Adrenal gland (tissue), 5 donors: Measurements from ENCODE around the gene CTDSPL.

Source experiments
- POLR2A ChIP-seq, 2 donors: fragments of 450-650 bp; IDR thresholded peaks; one replicate each; pipeline ENCODE4 v1.6.1; 2017; ENCODE audit warnings: antibody characterized with exemption in 2 of 2, mild to moderate bottlenecking in 2 of 2, moderate library complexity in 1 of 2
- TF ChIP-seq, protein P1 (sequence below), 6 experiments: fragments of 450-650 bp in 4 of 6; fragments of 200-600 bp in 2 of 6; sonication (generic) in 1 of 6; IDR thresholded peaks; 1 replicate in 5 of 6; 2 replicates in 1 of 6; pipeline versions ENCODE4 v1.5.1 to v1.8.0; 2016 to 2021; ENCODE audit warnings: antibody characterized with exemption in 6 of 6, mild to moderate bottlenecking in 2 of 6, moderate library complexity in 1 of 6
- donor health status: DM: no; HTN: no; CAD: no.

DNA sequence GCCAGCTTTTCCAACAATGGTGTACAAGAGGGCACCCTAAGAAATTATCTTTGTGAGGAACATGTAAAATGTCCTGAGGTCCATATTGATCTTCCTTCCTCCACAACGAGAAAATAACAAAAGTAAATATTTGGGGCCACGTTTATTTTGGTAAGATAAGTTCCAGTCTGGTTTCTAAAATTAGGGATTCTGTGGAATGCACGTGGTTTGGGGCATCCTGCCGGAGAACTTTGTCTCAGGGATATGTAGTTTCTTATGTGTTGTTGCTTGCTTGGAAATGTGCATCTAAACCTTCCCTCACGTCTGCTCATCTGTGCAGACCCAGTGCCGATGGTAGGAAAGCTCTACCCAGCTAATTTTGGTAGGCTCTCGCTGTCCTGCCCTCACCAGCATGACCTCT lies 62.8 kb downstream of the CTDSPL start:
- TF ChIP-seq, protein P1, sequence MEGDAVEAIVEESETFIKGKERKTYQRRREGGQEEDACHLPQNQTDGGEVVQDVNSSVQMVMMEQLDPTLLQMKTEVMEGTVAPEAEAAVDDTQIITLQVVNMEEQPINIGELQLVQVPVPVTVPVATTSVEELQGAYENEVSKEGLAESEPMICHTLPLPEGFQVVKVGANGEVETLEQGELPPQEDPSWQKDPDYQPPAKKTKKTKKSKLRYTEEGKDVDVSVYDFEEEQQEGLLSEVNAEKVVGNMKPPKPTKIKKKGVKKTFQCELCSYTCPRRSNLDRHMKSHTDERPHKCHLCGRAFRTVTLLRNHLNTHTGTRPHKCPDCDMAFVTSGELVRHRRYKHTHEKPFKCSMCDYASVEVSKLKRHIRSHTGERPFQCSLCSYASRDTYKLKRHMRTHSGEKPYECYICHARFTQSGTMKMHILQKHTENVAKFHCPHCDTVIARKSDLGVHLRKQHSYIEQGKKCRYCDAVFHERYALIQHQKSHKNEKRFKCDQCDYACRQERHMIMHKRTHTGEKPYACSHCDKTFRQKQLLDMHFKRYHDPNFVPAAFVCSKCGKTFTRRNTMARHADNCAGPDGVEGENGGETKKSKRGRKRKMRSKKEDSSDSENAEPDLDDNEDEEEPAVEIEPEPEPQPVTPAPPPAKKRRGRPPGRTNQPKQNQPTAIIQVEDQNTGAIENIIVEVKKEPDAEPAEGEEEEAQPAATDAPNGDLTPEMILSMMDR (IDR thresholded peaks at IDR 0.05): no peak
- TF ChIP-seq POLR2A (IDR thresholded peaks at IDR 0.05): no peak
